ENCODE measurements around the gene SLC2A9. TPM values are rescaled to one million over a fixed set of nuclear protein-coding genes. Genes with fewer than 3 reads are reported as not detected.
A peak's percentile ranks its signal among the peaks of the same experiment; 100 is the strongest.

Gene SLC2A9
- total and polyA plus RNA-seq, 7 donors, result 0.92 to 6.7 (median 5.2) TPM; not detected in 1

- Histone ChIP-seq H3K4me1 (no peaks in the 10 kb centered on the region), H3K27ac (no peak overlapping the region), H3K9me3 (no peaks in the 10 kb centered on the region), H3K36me3 (peaks cover 0 to 10% (median 0%) of the 10 kb centered on the region in 4 donors), H3K27me3 (no peaks in the 10 kb centered on the region), H3K4me3 (no peak overlapping the region)
- 90 to 91% methylated on average over 10 of the region's 10 CpGs for WGBS, 2 donors
- intact Hi-C loops (cut with DNase I), result no loop called here
- DNase-seq, result no peak
- TF ChIP-seq CTCF (IDR thresholded peaks at IDR 0.05) (no peak), POLR2A (IDR thresholded peaks at IDR 0.05) (no peak), EP300 (IDR thresholded peaks at IDR 0.05) (no peak), POLR2AphosphoS5 (IDR thresholded peaks at IDR 0.05) (no peak)
These were observed 19.0 kb upstream of the SLC2A9 start for GRCh38 chr4:10040049-10040892.

GRCh38 chr4:10036807-10037342 is 15.6 kb upstream of the SLC2A9 start:
- intact Hi-C loops (cut with DNase I), result no loop called here
- no peaks in the 10 kb centered on the region for H3K27me3 ChIP-seq

GRCh38 chr4:10035130-10035529 is 13.8 kb upstream of the SLC2A9 start:
- Histone ChIP-seq H3K27ac (peak overlapping the region in 1 of 4 donors; percentile 64), H3K4me3 (no peak overlapping the region), H3K9me3 (no peaks in the 10 kb centered on the region), H3K4me1 (peaks cover 0 to 27% (median 24%) of the 10 kb centered on the region in 4 donors), H3K36me3 (peaks cover 0 to 10% (median 0%) of the 10 kb centered on the region in 4 donors), H3K27me3 (no peaks in the 10 kb centered on the region)
- TF ChIP-seq POLR2A (IDR thresholded peaks at IDR 0.05), result no peak
- TF ChIP-seq CTCF (IDR thresholded peaks at IDR 0.05), result no peak
- no peak for TF ChIP-seq POLR2AphosphoS5 (IDR thresholded peaks at IDR 0.05)
- TF ChIP-seq EP300 (IDR thresholded peaks at IDR 0.05), result no peak
- peak; percentile 60 for DNase-seq
- intact Hi-C loops (cut with DNase I), result no loop called here
- 60 to 77% methylated on average over 6 of the region's 6 CpGs for WGBS, 2 donors

More at GRCh38 chr4:10036807-10037342, 15.6 kb upstream of the SLC2A9 start:
- Histone ChIP-seq H3K4me3 (no peak overlapping the region), H3K27ac (no peak overlapping the region), H3K9me3 (no peaks in the 10 kb centered on the region), H3K36me3 (peaks cover 0 to 10% (median 0%) of the 10 kb centered on the region in 4 donors), H3K4me1 (peaks cover 0 to 23% (median 18%) of the 10 kb centered on the region in 4 donors)
- no peak for TF ChIP-seq CTCF (IDR thresholded peaks at IDR 0.05)
- TF ChIP-seq EP300 (IDR thresholded peaks at IDR 0.05), result no peak
- no peak for TF ChIP-seq POLR2A (IDR thresholded peaks at IDR 0.05)
- TF ChIP-seq POLR2AphosphoS5 (IDR thresholded peaks at IDR 0.05), result no peak
- DNase-seq, result no peak
- 79 to 89% methylated on average over 10 of the region's 10 CpGs for WGBS, 2 donors

GRCh38 chr4:10034612-10035104 is 13.4 kb upstream of the SLC2A9 start:
- peak overlapping the region in 2 of 4 donors; percentile 61 to 64 for H3K27ac ChIP-seq
- 88 to 92% methylated on average over 5 of the region's 5 CpGs for WGBS, 2 donors
- no peaks in the 10 kb centered on the region for H3K27me3 ChIP-seq
- peak; percentile 19 for DNase-seq
- TF ChIP-seq POLR2AphosphoS5 (IDR thresholded peaks at IDR 0.05), result no peak
- TF ChIP-seq POLR2A (IDR thresholded peaks at IDR 0.05), result no peak
- TF ChIP-seq CTCF (IDR thresholded peaks at IDR 0.05), result no peak
- no peak for TF ChIP-seq EP300 (IDR thresholded peaks at IDR 0.05)
- peaks cover 0 to 27% (median 24%) of the 10 kb centered on the region in 4 donors for H3K4me1 ChIP-seq
- intact Hi-C loops (cut with DNase I), result no loop called here
- no peaks in the 10 kb centered on the region for H3K9me3 ChIP-seq
- no peak overlapping the region for H3K4me3 ChIP-seq
- peaks cover 0 to 8% (median 0%) of the 10 kb centered on the region in 4 donors for H3K36me3 ChIP-seq
